ENCODE measurements around the gene SLC40A1. TPM values are rescaled to one million over a fixed set of nuclear protein-coding genes. Genes with fewer than 3 reads are reported as not detected.

SLC40A1 gene
- total and polyA plus RNA-seq, 2 of the 13 experiments (the other 11 are each of a cell fraction or from before 2014, with no cell fraction given): 10.6 to 24.9 TPM

DNA sequence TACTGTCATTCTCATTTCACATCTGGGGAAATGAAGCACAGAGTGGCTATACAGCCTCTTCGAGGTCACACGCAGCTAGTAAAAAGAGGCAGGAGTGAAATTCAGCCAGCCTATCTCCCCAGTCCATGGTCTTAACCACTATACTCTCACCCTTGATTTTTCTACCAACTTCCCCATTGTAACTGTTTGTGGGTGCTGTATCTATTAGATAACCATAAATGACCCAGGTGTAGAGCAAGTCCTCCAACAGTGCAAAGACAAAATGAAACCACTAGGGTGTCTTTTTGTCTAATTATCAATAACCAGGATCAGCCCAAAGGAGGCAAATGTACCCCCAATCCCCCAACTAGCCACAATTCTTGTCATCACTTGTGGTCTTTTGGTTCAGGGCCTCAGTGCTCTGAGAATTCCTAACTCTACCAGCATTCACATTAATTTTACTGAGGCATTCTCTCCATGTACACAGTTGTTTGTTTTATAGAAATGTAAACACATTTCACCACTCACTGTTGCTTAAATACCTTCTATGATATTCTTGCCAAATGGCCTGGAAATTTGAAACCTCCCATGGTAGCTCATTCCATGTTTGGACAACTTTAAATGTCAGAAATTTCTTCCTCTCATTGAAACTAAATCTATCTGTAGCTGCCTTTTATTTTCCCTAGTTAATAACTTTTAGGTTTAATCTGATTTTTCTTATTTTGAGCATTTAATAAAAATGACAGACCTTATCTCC is 58.7 kb downstream of the SLC40A1 start:
- no peaks in the 10 kb centered on the region for H4K20me1 ChIP-seq (ENCODE audit: insufficient read depth, low read length)
- H3K27ac ChIP-seq (ENCODE audit: extremely low read length, insufficient read depth, low read length): peak overlapping the region; percentile 57
- no peaks in the 10 kb centered on the region for H3K36me3 ChIP-seq (replicated peaks in 1 of 2; ENCODE audit: control insufficient read depth in 1 of 2, insufficient read depth in 2 of 2, low read length in 2 of 2)
- H3K9ac ChIP-seq (ENCODE audit: insufficient read depth, low read depth, low read length): no peak overlapping the region
- WGBS (ENCODE audit: low lambda C conversion rate): 74% methylated on average over 2 of the region's 2 CpGs
- POLR2A ChIA-PET: interaction anchor here (1.0 to 2.7 kb wide), 12 partner anchors 9 to 103 kb away, joined by 3 to 25 read pairs (median 4); partner anchors contain the start of genes SLC40A1 and WDR75
- no peaks in the 10 kb centered on the region for H3K9me3 ChIP-seq (ENCODE audit: low read length)
- CTCF ChIA-PET (ENCODE audit: low intra/inter-chr PET ratio, low total read pairs): interaction anchor here (0.8 kb wide), 1 partner anchor 15 kb away, joined by 3 read pairs; no protein-coding TSS in a partner anchor
- no peak overlapping the region for H2AFZ ChIP-seq (ENCODE audit: low read length)
- in situ Hi-C loops (cut with HindIII; ENCODE audit: extremely low pct_ligation_motif_present, low pct_unique_long_range_greater_than_20kb): no loop called here
- no TSS peak for BruUV-seq (replicated peaks)
- FAIRE-seq (no peak), ATAC-seq (peak; percentile 84), DNase-seq (ENCODE audit: low spot score) (peak; percentile 75)
- peak overlapping the region; percentile 65 for H3K4me2 ChIP-seq (ENCODE audit: low read depth, low read length)
- H3K4me1 ChIP-seq (ENCODE audit: insufficient read depth, low read length): peaks cover 36% of the 10 kb centered on the region
- H3K4me3 ChIP-seq (replicated peaks in 1 of 3; ENCODE audit: insufficient read depth in 1 of 3, low read depth in 2 of 3, low read length in 3 of 3): peak overlapping the region in 1 of 3 experiments; percentile 30; a peak in 1 of 6 replicates
- no peaks in the 10 kb centered on the region for H3K27me3 ChIP-seq (ENCODE audit: control insufficient read depth in 1 of 2, insufficient read depth in 2 of 2, low read length in 2 of 2)
- no peaks in the 10 kb centered on the region for H3K79me2 ChIP-seq (ENCODE audit: insufficient read depth, low read length)
- intact Hi-C loops (cut with micrococcal nuclease; ENCODE audit: unreplicated experiment): loop anchor here (1.0 to 5.0 kb wide), 4 partner anchors 15 to 90 kb away; partner anchors contain the start of gene SLC40A1
- TF ChIP-seq MATR3 (CRISPR knock-in tag; IDR thresholded peaks at IDR 0.05) (no peak), ZBTB7A (CRISPR knock-in tag; IDR thresholded peaks at IDR 0.05) (no peak), GFI1 (CRISPR knock-in tag; IDR thresholded peaks at IDR 0.05; ENCODE audit: borderline replicate concordance) (no peak), ZNF563 (CRISPR knock-in tag; IDR thresholded peaks at IDR 0.05) (no peak), FOXM1 (CRISPR knock-in tag; IDR thresholded peaks at IDR 0.05) (no peak), KAT8 (CRISPR knock-in tag; IDR thresholded peaks at IDR 0.05) (peak; percentile 13; the same call in 1 of the 2 replicates), TRIM22 (IDR thresholded peaks at IDR 0.05) (no peak), RFXAP (CRISPR knock-in tag; IDR thresholded peaks at IDR 0.05; ENCODE audit: borderline replicate concordance) (no peak), HMG20A (CRISPR knock-in tag; IDR thresholded peaks at IDR 0.05; ENCODE audit: borderline replicate concordance) (peak; percentile 56; the same call in 1 of the 2 replicates), NCOA2 (CRISPR knock-in tag; IDR thresholded peaks at IDR 0.05) (no peak), REXO4 (CRISPR knock-in tag; IDR thresholded peaks at IDR 0.05; ENCODE audit: borderline replicate concordance) (no peak), GATAD2A (CRISPR knock-in tag; IDR thresholded peaks at IDR 0.05) (peak; percentile 82), CBFB (CRISPR knock-in tag; IDR thresholded peaks at IDR 0.05) (no peak), BRD4 (CRISPR knock-in tag; IDR thresholded peaks at IDR 0.05) (no peak), ISL2 (CRISPR knock-in tag; IDR thresholded peaks at IDR 0.05) (peak; percentile 65)
- TF ChIP-seq, protein P1, sequence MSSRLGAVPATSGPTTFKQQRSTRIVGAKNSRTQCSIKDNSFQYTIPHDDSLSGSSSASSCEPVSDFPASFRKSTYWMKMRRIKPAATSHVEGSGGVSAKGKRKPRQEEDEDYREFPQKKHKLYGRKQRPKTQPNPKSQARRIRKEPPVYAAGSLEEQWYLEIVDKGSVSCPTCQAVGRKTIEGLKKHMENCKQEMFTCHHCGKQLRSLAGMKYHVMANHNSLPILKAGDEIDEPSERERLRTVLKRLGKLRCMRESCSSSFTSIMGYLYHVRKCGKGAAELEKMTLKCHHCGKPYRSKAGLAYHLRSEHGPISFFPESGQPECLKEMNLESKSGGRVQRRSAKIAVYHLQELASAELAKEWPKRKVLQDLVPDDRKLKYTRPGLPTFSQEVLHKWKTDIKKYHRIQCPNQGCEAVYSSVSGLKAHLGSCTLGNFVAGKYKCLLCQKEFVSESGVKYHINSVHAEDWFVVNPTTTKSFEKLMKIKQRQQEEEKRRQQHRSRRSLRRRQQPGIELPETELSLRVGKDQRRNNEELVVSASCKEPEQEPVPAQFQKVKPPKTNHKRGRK (CRISPR knock-in tag; IDR thresholded peaks at IDR 0.05): no peak
- TF ChIP-seq, protein P2, sequence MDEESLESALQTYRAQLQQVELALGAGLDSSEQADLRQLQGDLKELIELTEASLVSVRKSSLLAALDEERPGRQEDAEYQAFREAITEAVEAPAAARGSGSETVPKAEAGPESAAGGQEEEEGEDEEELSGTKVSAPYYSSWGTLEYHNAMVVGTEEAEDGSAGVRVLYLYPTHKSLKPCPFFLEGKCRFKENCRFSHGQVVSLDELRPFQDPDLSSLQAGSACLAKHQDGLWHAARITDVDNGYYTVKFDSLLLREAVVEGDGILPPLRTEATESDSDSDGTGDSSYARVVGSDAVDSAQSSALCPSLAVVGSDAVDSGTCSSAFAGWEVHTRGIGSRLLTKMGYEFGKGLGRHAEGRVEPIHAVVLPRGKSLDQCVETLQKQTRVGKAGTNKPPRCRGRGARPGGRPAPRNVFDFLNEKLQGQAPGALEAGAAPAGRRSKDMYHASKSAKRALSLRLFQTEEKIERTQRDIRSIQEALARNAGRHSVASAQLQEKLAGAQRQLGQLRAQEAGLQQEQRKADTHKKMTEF (CRISPR knock-in tag; IDR thresholded peaks at IDR 0.05): peak; percentile 16; the same call in 1 of the 2 replicates
- TF ChIP-seq, protein P3, sequence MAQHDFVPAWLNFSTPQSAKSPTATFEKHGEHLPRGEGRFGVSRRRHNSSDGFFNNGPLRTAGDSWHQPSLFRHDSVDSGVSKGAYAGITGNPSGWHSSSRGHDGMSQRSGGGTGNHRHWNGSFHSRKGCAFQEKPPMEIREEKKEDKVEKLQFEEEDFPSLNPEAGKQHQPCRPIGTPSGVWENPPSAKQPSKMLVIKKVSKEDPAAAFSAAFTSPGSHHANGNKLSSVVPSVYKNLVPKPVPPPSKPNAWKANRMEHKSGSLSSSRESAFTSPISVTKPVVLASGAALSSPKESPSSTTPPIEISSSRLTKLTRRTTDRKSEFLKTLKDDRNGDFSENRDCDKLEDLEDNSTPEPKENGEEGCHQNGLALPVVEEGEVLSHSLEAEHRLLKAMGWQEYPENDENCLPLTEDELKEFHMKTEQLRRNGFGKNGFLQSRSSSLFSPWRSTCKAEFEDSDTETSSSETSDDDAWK (CRISPR knock-in tag; IDR thresholded peaks at IDR 0.05): no peak
- TF ChIP-seq, protein P4, sequence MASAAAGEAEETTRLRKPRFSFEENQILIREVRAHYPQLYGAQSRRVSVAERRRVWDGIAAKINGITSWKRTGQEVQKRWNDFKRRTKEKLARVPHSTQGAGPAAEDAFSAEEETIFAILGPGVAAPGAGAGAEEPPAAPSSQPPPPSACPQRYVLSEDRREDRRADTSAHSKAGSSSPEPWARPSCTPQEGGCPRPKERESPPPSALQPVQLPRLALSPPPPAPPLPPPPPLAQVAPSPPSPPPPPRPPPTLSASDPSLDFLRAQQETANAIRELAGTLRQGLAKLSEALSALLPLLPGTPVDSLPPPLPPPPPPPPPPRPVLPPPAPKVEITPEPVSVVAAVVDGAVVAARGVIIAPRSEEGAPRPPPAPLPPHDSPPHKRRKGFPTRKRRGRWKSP (CRISPR knock-in tag; IDR thresholded peaks at IDR 0.05): no peak
